Central memory CD8-positive, alpha-beta T cell (primary cell): ENCODE measurements around the gene MOGAT2.

Experiments
- ATAC-seq: fragments of 150-1000 bp; cut with Tn5 transposase; replicated peaks from 2 replicates; pipeline ENCODE4 v1.10.0; 2022; ENCODE audit warnings: mild to moderate bottlenecking, moderate FRiP score, moderate number of reproducible peaks; ENCODE audit not compliant: poor library complexity, severe bottlenecking; ENCODE audit errors: extremely low read depth
- DNase-seq, 2 donors: peaks; one replicate each; pipeline ENCODE4 v3.0.0; 2021; ENCODE audit warnings: low spot score in 2 of 2
- H3K27ac Mint-ChIP-seq: one replicate; pipeline ENCODE4 v1.8.0; 2022; ENCODE audit warnings: low read depth, mild to moderate bottlenecking, moderate library complexity, mixed read lengths
- H3K27me3 Mint-ChIP-seq: one replicate; pipeline ENCODE4 v1.8.0; 2022; ENCODE audit warnings: mixed read lengths
- H3K36me3 Mint-ChIP-seq: one replicate; pipeline ENCODE4 v1.8.0; 2022; ENCODE audit warnings: mild to moderate bottlenecking, moderate library complexity, mixed read lengths; ENCODE audit not compliant: insufficient read depth
- H3K4me1 Mint-ChIP-seq: one replicate; pipeline ENCODE4 v1.8.0; 2022; ENCODE audit warnings: mixed read lengths
- H3K4me3 Mint-ChIP-seq: one replicate; pipeline ENCODE4 v1.8.0; 2022; ENCODE audit warnings: mild to moderate bottlenecking, moderate library complexity, mixed read lengths
- H3K9me3 Mint-ChIP-seq: one replicate; pipeline ENCODE4 v1.8.0; 2022; ENCODE audit warnings: mixed read lengths

Gene MOGAT2

DNA sequence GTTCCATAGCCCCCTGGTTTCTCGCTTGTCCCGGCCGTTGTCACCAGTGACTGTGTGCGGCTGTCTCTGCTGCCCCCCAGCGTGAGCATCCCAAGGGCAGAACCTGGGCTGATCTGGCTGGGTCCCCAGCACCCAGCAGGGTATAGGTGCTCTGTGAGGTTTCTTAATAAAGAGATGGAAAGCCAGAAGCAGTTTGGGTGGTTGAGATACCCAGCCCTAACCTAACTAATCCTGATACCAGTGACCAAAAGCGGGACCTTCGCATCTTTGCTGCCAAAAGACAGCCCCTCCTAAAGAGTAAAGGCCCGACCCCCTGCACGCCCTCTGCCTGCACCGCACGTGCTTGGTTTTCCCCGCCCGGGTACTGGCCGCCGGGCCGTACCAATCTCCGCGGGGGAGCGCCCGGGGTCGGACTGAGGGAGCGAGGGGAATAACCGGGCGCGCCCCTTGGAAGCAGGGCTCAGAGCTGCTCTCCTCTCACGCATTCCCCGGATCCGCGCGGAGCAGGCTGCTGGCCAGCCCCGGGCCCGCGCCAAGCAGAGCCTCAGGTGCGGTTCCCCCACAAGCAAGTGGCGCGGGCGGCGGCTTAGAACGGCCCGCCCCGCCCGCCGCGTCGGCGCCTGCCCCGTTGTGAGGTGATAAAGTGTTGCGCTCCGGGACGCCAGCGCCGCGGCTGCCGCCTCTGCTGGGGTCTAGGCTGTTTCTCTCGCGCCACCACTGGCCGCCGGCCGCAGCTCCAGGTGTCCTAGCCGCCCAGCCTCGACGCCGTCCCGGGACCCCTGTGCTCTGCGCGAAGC lies 50.7 kb downstream of the MOGAT2 start, which contains the start of gene DGAT2:
DGAT2 (plus strand) TSS at position 667 of the 797 bp plus-strand sequence. CDS start 214 bp downstream, outside the sequence.
- DNase-seq (peak; percentile 48), ATAC-seq (peak; percentile 90)
- no peaks in the 10 kb centered on the region for H3K9me3 Mint-ChIP-seq
- peaks cover 2% of the 10 kb centered on the region for H3K36me3 Mint-ChIP-seq
- peak within 1 kb of the TSS; percentile 76 for H3K4me3 Mint-ChIP-seq
- H3K27me3 Mint-ChIP-seq, result peaks cover 32% of the 10 kb centered on the region
- peak within 1 kb of the TSS; percentile 63 for H3K27ac Mint-ChIP-seq
- peaks cover 11% of the 10 kb centered on the region for H3K4me1 Mint-ChIP-seq

DNA sequence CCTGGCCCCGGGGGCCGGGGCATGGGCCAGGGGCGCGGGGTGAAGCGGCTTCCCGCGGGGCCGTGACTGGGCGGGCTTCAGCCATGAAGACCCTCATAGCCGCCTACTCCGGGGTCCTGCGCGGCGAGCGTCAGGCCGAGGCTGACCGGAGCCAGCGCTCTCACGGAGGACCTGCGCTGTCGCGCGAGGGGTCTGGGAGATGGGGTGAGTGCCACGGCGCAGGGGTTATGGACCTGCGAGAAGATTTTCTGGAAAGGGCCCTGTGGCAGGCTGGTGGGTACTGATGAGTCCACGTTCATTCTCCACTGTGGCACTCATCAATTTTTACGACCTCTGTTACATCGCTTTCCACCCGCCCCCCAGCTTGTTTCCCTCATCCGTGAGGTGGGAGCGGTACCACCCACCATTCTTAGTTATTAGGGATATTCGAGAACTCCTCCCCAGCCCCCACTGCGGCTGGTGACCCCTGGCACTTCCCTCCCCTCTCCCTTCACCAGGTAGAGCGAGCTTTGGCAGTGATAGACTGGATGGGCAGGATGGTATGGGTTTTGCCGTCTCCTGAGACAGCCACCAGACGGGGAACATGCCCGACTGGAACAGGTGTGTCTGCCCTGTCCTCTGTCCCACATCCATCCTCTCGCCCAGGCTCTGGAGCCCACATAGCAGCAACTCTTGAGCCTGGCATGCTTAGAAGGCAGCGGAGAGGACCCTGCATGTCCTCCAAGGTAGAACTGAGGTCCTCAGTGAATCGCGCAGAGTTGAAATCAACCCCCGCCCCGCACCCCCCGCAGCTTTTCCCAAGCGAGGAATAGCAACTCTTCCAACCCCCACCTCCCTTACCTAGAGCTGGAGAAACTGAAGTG lies 51.5 kb downstream of the MOGAT2 start:
- Mint-ChIP-seq H3K9me3 (no peaks in the 10 kb centered on the region), H3K4me3 (peak overlapping the region; percentile 76), H3K27me3 (peaks cover 32% of the 10 kb centered on the region), H3K27ac (no peak overlapping the region), H3K4me1 (peaks cover 11% of the 10 kb centered on the region), H3K36me3 (peaks cover 2% of the 10 kb centered on the region)
- no peak for DNase-seq
- no peak for ATAC-seq

DNA sequence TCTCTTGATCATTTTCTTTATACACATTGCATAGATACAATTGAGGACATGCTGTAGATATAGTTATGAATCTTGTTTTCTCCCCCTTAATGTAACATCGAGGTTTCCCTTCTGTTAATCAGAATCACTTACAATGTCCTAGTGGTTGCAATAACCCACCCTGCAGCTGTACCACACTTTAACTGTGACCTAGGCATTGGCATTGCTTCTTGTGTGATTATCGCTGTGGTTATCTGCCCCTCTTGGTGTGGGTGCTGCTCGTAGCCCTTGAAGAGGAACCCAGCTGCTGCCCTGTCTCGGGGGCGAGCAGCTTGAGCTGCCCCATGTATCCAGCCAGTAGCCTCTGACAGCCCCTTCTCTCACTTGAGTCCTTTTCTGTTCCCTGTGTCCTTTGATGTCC lies 52.5 kb downstream of the MOGAT2 start:
- Mint-ChIP-seq H3K4me3 (peak overlapping the region; percentile 29), H3K4me1 (peaks cover 11% of the 10 kb centered on the region), H3K9me3 (no peaks in the 10 kb centered on the region), H3K36me3 (peaks cover 2% of the 10 kb centered on the region), H3K27me3 (peaks cover 32% of the 10 kb centered on the region), H3K27ac (no peak overlapping the region)
- DNase-seq (no peak), ATAC-seq (no peak)

DNA sequence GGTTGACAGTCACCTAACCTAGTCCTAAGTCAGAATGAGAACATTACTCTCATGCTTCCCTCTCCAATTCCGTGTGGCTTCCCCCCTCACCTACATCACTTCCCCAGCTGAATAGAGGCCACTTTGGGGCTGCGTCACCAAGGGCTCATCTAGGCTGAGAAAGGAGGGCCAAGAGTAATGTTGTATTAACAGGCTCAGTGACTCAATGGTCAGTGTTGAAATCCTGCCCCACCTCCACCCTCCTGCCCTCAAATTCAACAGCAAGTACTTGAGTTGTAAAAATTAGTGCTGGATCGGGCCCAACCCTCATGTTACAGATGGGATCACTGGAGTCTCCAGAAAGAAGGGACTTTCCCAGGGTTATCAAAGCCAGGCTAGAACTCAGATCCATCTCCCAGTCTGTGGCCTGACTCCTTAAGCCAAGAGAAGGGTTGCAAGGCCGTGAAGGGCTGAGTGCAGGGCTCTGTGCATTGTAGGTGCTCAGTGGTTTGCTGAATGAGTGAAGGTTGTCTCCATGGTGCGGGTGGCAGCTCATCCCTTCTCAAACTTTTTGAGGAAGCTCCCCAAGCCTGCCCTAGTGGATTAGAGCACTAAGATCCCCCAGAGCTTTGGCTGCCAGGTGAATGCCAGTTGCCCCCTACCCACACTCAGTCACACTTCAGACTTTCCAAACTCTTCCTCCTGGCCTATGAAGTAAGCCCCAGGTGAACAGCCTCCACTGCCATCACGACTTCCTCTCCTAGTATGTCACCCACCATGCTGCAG lies 54.2 kb downstream of the MOGAT2 start:
- H3K9me3 Mint-ChIP-seq, result no peaks in the 10 kb centered on the region
- H3K4me3 Mint-ChIP-seq, result no peak overlapping the region
- DNase-seq (no peak), ATAC-seq (no peak)
- H3K27ac Mint-ChIP-seq, result no peak overlapping the region
- H3K4me1 Mint-ChIP-seq, result peaks cover 12% of the 10 kb centered on the region
- peaks cover 2% of the 10 kb centered on the region for H3K36me3 Mint-ChIP-seq
- peaks cover 31% of the 10 kb centered on the region for H3K27me3 Mint-ChIP-seq

DNA sequence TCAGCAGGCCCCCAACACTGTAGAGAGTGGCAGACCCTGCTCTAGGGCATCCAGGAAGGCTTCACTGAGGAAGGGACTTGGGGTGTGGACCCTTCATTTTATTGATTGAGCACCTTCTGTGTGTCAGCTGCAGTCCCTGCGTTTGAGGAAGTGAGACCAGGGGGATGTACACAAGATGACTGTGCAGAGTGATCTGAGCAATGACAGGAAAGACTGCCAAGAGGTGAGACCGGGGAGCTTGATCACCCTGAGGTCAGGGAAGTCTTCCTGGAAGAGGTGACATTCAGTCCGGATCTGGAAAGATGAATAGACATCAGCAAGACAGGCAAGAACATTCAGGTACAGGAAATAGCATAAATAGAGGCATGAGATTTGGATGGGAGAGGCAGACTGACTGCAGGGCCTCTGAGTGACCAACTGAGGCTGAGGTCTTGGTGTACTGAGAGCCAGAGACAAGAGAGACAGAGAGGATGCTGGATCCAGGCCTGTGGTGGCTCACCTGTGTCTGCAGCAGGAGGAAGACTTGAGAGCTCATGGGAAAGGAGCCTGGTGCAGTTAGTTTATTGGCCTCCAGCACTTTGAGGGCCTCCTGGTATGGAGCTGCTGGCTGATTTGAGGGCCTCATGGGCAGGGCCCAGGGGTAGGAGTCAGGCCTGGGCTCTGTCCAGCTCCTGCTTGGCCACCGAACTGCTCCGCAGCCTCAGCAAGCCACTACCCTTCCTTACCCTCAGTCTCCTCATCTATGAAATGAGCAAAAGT lies 56.1 kb downstream of the MOGAT2 start:
- Mint-ChIP-seq H3K4me3 (no peak overlapping the region), H3K9me3 (no peaks in the 10 kb centered on the region), H3K4me1 (peaks cover 16% of the 10 kb centered on the region), H3K27me3 (peaks cover 18% of the 10 kb centered on the region), H3K36me3 (no peaks in the 10 kb centered on the region), H3K27ac (peak overlapping the region; percentile 4)
- DNase-seq, result no peak
- no peak for ATAC-seq

DNA sequence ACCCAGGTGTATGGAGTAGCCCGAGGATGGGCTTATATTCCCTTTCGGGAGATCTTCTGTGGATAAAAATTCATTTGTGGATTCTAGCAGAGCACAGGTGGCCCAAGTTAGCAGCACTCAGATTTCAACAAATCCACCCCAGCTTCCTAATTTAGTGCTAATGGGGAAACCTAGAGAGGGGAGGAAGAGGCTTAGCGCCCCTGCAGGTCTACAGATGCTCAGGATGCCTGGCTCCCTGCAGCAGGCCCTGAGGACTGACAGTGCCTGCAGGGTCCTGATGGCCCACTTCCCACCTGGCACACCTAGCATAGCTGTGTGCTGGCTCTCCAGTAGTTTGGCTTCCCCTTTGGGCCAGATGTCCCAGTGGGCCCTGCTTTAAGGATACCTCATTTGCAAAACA lies 57.4 kb downstream of the MOGAT2 start:
- Mint-ChIP-seq H3K27me3 (peaks cover 10% of the 10 kb centered on the region), H3K4me3 (no peak overlapping the region), H3K27ac (no peak overlapping the region), H3K9me3 (no peaks in the 10 kb centered on the region), H3K36me3 (no peaks in the 10 kb centered on the region), H3K4me1 (peaks cover 16% of the 10 kb centered on the region)
- DNase-seq, result no peak
- ATAC-seq, result no peak

DNA sequence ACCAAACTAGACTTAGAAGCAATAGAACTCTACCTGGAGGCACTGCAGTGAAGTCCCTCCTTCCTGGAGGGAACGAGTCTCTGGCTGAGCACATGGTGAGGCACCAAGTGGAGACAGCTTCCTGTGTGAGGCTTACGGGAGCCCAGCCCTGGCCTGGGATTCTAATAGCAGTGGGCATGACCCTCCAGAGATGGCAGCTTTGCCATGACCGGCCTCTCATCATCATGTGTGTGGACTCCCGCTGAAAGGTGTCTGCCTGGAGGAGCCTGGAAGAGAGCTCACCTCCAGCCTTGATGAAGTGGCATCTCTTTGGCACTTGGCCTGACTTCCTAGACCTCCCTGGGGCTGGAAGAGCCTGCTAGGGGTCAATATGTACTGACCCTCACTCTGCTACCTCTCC lies 58.9 kb downstream of the MOGAT2 start:
- DNase-seq (no peak), ATAC-seq (no peak)
- Mint-ChIP-seq H3K36me3 (no peaks in the 10 kb centered on the region), H3K27me3 (no peaks in the 10 kb centered on the region), H3K27ac (no peak overlapping the region), H3K9me3 (no peaks in the 10 kb centered on the region), H3K4me3 (no peak overlapping the region), H3K4me1 (peaks cover 16% of the 10 kb centered on the region)

DNA sequence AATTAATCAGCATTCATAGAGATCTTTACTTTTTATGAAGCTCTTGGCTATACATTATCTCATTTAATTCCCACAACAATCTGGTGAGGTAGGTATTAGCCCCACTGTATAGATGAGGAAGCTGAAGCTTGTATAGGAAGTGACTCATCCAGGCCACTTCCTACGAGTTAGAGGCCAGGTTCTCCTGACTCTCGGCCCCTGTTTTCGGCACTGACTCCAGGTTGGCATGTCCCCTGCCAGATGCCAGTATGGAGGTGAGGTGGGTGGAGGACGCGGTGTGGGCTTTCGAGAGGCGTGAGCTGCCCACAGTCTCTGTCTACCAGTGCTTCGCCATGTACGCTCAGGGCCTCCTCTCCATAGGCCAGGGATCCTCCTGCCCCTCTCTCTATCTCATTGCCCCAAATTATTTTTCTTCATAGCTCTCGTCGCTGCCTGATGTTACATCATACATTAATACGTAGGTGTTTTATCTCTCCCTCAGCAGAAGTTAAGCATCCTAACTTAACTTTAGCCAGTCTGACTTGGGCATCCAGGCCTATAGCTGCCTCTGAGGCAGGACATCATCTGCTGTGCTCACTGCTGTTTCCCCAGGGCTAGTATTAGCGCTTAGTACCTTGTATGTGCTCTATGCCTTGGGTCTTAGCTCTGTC lies 59.9 kb downstream of the MOGAT2 start:
- DNase-seq (no peak), ATAC-seq (peak; percentile 56)
- Mint-ChIP-seq H3K9me3 (no peaks in the 10 kb centered on the region), H3K27ac (no peak overlapping the region), H3K4me3 (no peak overlapping the region), H3K4me1 (peaks cover 16% of the 10 kb centered on the region), H3K27me3 (no peaks in the 10 kb centered on the region), H3K36me3 (no peaks in the 10 kb centered on the region)

DNA sequence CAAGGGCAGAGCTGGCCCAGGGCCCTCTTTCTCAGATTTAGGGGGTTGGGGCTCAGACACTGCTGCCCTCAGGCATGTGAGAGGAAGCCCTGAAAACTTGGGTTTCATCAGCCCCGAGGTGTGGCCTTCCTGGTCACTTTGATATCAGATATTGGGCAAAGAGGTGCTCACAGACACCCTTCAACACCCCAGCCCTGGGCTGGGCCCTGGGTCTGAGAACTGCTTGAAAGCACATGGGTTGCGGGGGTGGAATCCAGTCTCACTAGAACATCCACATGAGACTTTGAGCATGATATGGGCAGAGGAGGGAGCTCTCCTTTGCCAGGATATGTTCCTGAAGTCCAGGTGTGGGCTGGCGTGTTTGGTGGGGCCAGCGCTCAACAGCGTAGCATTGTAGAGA lies 61.3 kb downstream of the MOGAT2 start:
- Mint-ChIP-seq H3K27ac (no peak overlapping the region), H3K27me3 (no peaks in the 10 kb centered on the region), H3K4me3 (no peak overlapping the region), H3K9me3 (no peaks in the 10 kb centered on the region), H3K36me3 (no peaks in the 10 kb centered on the region), H3K4me1 (peaks cover 16% of the 10 kb centered on the region)
- no peak for DNase-seq
- ATAC-seq, result no peak

DNA sequence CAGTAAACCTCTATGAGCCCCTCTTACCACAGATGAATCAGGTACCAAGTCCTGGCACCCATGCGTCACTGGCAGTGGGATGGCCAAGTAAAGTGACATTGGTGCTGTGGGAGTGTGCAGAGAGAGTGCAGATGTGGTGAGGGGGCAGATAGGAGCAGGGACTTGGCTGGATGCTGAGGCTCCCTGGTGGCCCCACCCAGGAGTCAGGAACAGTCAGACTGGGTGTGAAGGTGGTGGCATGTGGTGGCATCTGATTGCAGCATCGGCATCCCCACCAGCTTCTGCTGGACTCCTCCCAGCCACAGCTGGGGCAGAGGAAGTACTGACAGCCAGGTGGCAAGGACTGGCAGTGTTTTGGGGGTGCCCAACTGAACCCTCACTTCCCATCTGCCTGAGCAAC lies 62.3 kb downstream of the MOGAT2 start:
- H3K9me3 Mint-ChIP-seq, result no peaks in the 10 kb centered on the region
- H3K36me3 Mint-ChIP-seq, result no peaks in the 10 kb centered on the region
- H3K4me3 Mint-ChIP-seq, result no peak overlapping the region
- ATAC-seq, result no peak
- no peaks in the 10 kb centered on the region for H3K27me3 Mint-ChIP-seq
- no peak for DNase-seq
- H3K27ac Mint-ChIP-seq, result no peak overlapping the region
- peaks cover 16% of the 10 kb centered on the region for H3K4me1 Mint-ChIP-seq

DNA sequence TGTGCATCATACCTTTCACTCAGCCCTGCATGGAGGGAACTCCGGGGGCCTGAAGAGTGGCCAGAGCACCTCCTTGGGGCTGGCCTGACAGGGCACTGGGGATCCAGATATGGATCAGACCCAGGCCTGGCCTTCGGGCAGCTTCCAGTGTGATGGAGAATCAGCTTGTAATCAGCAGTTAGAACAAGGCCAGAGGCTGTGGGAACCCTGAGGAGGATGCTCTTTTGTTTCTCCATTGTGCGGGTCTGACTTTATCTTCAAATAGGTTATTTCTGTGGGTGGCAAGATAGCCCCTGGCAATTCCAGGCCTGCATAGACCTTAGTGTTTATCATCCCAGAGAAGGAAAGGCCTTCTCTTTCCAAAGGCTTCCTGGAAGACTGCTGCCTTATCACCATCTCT lies 63.2 kb downstream of the MOGAT2 start:
- ATAC-seq, result no peak
- no peak for DNase-seq
- Mint-ChIP-seq H3K27ac (no peak overlapping the region), H3K9me3 (no peaks in the 10 kb centered on the region), H3K4me1 (peaks cover 16% of the 10 kb centered on the region), H3K27me3 (no peaks in the 10 kb centered on the region), H3K36me3 (no peaks in the 10 kb centered on the region), H3K4me3 (no peak overlapping the region)
